ENCODE measurements around the gene NFIC. TPM values are rescaled to one million over a fixed set of nuclear protein-coding genes. Genes with fewer than 3 reads are reported as not detected.

NFIC gene
- total and polyA plus RNA-seq, 2 experiments from 2014 or later, result 7.8 to 20.9 TPM

DNA sequence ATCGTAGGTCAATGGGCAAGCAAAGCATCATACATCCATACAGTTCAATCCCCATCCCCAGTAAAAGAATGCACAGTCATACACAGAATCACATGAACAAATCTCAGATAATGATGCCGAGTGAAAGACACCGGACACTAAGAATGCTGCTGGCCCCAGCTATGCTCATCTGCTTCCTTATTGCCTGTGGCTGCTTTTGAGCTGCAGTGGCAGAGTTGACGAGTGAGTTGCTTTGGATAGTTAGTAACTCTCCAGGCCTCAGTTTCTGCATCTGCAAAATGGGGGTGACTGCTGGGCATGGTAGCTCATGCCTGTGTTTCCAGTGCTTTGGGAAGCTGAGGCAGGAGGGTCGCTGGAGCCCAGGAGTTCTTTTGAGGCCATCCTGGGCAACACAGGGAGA, 12.9 kb upstream of the NFIC start:
- no peaks in the 10 kb centered on the region for H3K79me2 ChIP-seq
- H3K9me3 ChIP-seq (ENCODE audit: low read depth), result no peaks in the 10 kb centered on the region
- DNase-seq (ENCODE audit: low spot score), result no peak
- WGBS (ENCODE audit: low lambda C conversion rate, missing lambda C conversion rate), result 52% methylated on average over 5 of the region's 5 CpGs
- no peak for TF ChIP-seq EZH2 (IDR thresholded peaks at IDR 0.05; ENCODE audit: borderline replicate concordance)
- no peak for TF ChIP-seq EZH2phosphoT487 (IDR thresholded peaks at IDR 0.05; ENCODE audit: low read depth, severe bottlenecking, unreplicated experiment)
- TF ChIP-seq, protein P1, sequence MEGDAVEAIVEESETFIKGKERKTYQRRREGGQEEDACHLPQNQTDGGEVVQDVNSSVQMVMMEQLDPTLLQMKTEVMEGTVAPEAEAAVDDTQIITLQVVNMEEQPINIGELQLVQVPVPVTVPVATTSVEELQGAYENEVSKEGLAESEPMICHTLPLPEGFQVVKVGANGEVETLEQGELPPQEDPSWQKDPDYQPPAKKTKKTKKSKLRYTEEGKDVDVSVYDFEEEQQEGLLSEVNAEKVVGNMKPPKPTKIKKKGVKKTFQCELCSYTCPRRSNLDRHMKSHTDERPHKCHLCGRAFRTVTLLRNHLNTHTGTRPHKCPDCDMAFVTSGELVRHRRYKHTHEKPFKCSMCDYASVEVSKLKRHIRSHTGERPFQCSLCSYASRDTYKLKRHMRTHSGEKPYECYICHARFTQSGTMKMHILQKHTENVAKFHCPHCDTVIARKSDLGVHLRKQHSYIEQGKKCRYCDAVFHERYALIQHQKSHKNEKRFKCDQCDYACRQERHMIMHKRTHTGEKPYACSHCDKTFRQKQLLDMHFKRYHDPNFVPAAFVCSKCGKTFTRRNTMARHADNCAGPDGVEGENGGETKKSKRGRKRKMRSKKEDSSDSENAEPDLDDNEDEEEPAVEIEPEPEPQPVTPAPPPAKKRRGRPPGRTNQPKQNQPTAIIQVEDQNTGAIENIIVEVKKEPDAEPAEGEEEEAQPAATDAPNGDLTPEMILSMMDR (IDR thresholded peaks at IDR 0.05; ENCODE audit: poor library complexity), result no peak
- peaks cover 31% of the 10 kb centered on the region for H3K27me3 ChIP-seq
- no peak overlapping the region for H2AFZ ChIP-seq
- no peak overlapping the region for H3K27ac ChIP-seq
- H3K4me2 ChIP-seq, result no peak overlapping the region
- H4K20me1 ChIP-seq (ENCODE audit: insufficient read depth, poor library complexity, severe bottlenecking), result no peaks in the 10 kb centered on the region
- H3K4me3 ChIP-seq, result no peak overlapping the region
- H3K36me3 ChIP-seq (replicated peaks; ENCODE audit: insufficient read depth, low read depth), result no peaks in the 10 kb centered on the region
- H3K9me2 ChIP-seq (replicated peaks; ENCODE audit: insufficient read depth), result no peaks in the 10 kb centered on the region
- peaks cover 5% of the 10 kb centered on the region for H3K4me1 ChIP-seq (ENCODE audit: insufficient read depth)

DNA sequence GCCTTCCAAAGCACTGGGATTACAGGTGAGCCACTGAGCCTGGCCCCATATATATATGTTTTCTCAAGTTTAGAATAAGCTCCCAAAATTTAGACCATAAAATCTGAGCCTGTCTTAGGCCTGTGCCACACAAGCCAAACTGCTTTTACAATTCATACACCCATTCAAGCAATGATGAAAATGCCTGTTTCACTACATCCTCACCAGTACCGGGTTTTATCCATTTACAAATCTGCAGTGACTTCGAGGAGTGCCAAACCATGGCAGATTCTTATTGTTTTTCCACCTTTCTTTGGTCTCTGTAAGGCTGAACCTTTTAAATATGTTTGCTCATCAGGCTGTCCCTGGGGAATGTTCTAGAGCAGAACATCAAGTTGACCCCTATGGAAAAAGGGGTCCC, 9.6 kb upstream of the NFIC start:
- no peaks in the 10 kb centered on the region for H3K36me3 ChIP-seq (replicated peaks; ENCODE audit: insufficient read depth, low read depth)
- no peak overlapping the region for H2AFZ ChIP-seq
- H3K27ac ChIP-seq, result no peak overlapping the region
- H4K20me1 ChIP-seq (ENCODE audit: insufficient read depth, poor library complexity, severe bottlenecking), result no peaks in the 10 kb centered on the region
- no peak for TF ChIP-seq EZH2 (IDR thresholded peaks at IDR 0.05; ENCODE audit: borderline replicate concordance)
- TF ChIP-seq EZH2phosphoT487 (IDR thresholded peaks at IDR 0.05; ENCODE audit: low read depth, severe bottlenecking, unreplicated experiment), result no peak
- TF ChIP-seq, protein P1 (IDR thresholded peaks at IDR 0.05; ENCODE audit: poor library complexity), result no peak
- H3K9me3 ChIP-seq (ENCODE audit: low read depth), result no peaks in the 10 kb centered on the region
- WGBS (ENCODE audit: low lambda C conversion rate, missing lambda C conversion rate), result 80% methylated on average over 2 of the region's 2 CpGs
- H3K9me2 ChIP-seq (replicated peaks; ENCODE audit: insufficient read depth), result no peaks in the 10 kb centered on the region
- H3K4me1 ChIP-seq (ENCODE audit: insufficient read depth), result peaks cover 12% of the 10 kb centered on the region
- H3K4me3 ChIP-seq, result no peak overlapping the region
- peaks cover 4% of the 10 kb centered on the region for H3K79me2 ChIP-seq
- DNase-seq (ENCODE audit: low spot score), result no peak
- H3K27me3 ChIP-seq, result peaks cover 44% of the 10 kb centered on the region
- H3K4me2 ChIP-seq, result no peak overlapping the region

DNA sequence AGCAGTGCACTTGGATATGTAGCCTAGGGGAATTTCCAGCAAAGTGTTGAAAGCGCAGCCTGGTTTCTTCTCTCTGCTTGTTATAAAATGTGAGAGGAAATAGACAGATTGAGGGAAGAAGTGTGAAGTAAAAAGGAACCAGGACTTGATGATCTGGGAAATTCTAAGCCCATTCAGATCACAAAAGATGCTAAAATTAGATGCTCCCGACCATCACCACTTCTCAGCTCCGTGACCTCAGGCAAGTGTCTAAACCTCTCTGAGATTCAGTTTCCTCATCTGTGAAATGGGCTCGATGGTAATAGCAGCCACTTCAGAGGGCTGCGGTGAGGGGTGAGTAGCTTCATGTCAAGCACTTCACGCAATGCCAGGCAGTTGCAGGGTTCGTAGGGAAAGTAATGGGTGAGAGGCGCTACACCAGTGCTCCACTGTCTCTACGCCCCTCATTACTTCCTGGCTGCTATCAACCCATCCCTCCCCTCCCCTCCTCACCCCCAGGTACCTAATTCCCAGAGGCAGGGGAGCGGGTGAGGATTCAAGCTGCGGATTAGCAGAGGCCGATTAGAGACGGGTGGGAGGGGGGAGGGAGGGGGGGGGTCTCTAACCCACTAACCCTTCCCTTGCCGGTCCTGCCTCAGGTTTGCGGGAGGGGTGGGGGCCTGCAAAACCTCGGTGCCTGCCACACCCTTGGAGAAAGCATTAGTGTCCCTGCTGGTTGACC, 9.0 kb upstream of the NFIC start:
- peak overlapping the region; percentile 96 for H3K4me2 ChIP-seq

More for the DNA sequence above, 9.0 kb upstream of the NFIC start:
- H3K4me1 ChIP-seq (ENCODE audit: insufficient read depth), result peaks cover 12% of the 10 kb centered on the region
- peaks cover 7% of the 10 kb centered on the region for H3K79me2 ChIP-seq
- peaks cover 47% of the 10 kb centered on the region for H3K27me3 ChIP-seq
- TF ChIP-seq, protein P1 (IDR thresholded peaks at IDR 0.05; ENCODE audit: poor library complexity), result no peak
- no peak overlapping the region for H3K4me3 ChIP-seq
- no peak overlapping the region for H3K27ac ChIP-seq
- no peak for DNase-seq (ENCODE audit: low spot score)
- H4K20me1 ChIP-seq (ENCODE audit: insufficient read depth, poor library complexity, severe bottlenecking), result no peaks in the 10 kb centered on the region
- H3K36me3 ChIP-seq (replicated peaks; ENCODE audit: insufficient read depth, low read depth), result no peaks in the 10 kb centered on the region
- H3K9me2 ChIP-seq (replicated peaks; ENCODE audit: insufficient read depth), result no peaks in the 10 kb centered on the region
- H2AFZ ChIP-seq, result no peak overlapping the region
- no peaks in the 10 kb centered on the region for H3K9me3 ChIP-seq (ENCODE audit: low read depth)
- 27% methylated on average over 14 of the region's 16 CpGs for WGBS (ENCODE audit: low lambda C conversion rate, missing lambda C conversion rate)
